Prostate gland (tissue), 2 donors: ENCODE results near the gene CAB39.

Source experiments
- POLR2A ChIP-seq: fragments of 450-650 bp; IDR thresholded peaks from one replicate; pipeline ENCODE4 v1.6.1; 2016; ENCODE audit warnings: antibody characterized with exemption, mild to moderate bottlenecking
- TF ChIP-seq, protein P1 (sequence below), 4 experiments: fragments of 200-600 bp in 2 of 4; fragments of 450-650 bp in 2 of 4; sonication (generic) in 2 of 4; IDR thresholded peaks; 1 replicate in 3 of 4; 2 replicates in 1 of 4; pipeline ENCODE4 v1.5.1; 2016 to 2019; ENCODE audit warnings: antibody characterized with exemption in 4 of 4, mild to moderate bottlenecking in 2 of 4, moderate library complexity in 2 of 4

DNA sequence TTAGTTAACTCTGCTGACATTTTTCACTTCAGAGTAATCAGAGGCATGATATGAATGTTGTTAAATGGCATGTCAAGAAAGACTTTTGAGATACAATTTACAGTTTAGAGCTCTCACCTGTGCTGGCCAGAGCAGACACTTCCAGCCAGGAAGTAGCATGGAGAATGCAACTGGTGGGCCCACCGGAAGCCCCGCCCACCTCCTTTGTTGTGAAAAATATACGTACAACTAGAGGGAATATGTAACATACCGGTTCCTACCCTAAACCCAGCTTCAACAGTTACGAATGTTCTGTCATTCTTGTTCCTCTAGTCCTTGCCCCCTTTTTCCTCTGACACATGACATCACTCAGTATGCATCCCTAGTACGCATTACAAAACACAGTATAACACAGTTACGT is 81.9 kb downstream of the CAB39 start:
- TF ChIP-seq, protein P1, sequence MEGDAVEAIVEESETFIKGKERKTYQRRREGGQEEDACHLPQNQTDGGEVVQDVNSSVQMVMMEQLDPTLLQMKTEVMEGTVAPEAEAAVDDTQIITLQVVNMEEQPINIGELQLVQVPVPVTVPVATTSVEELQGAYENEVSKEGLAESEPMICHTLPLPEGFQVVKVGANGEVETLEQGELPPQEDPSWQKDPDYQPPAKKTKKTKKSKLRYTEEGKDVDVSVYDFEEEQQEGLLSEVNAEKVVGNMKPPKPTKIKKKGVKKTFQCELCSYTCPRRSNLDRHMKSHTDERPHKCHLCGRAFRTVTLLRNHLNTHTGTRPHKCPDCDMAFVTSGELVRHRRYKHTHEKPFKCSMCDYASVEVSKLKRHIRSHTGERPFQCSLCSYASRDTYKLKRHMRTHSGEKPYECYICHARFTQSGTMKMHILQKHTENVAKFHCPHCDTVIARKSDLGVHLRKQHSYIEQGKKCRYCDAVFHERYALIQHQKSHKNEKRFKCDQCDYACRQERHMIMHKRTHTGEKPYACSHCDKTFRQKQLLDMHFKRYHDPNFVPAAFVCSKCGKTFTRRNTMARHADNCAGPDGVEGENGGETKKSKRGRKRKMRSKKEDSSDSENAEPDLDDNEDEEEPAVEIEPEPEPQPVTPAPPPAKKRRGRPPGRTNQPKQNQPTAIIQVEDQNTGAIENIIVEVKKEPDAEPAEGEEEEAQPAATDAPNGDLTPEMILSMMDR (IDR thresholded peaks at IDR 0.05) = no peak
- no peak for TF ChIP-seq POLR2A
